LoVo (cell line): ENCODE measurements around the gene FRMD1.

Experiments used
- DNase-seq: peaks from one replicate; pipeline ENCODE4 v3.0.0-alpha.2; 2016; ENCODE audit warnings: low spot score

The FRMD1 gene

DNA sequence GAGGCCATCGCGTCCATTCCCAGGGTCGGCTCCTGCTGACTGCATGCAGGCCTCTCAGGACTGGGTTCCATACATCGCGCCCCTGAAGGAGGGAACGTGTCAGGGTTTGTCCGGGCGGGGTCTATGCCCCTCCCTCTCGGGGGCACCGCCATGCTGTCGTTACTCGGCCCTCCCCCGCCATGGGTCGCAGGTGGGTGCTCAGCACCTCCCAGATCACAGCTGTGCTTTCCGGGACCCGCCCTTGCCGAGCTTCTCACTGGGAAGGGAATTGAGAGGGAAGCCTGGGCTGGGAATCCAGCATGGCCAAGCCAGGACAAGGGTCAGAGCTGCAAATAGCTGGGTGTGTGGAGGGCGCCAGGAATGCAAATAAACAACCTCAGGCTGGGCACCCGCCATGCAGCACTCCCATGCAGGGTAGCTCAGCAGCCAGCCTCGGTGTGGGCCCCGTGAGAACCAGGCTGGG lies at the start of gene FRMD1:
FRMD1 (minus strand) TSS at position 270 of the 463 bp plus-strand sequence; CDS start at position 152, 118 bp downstream.
- peak; percentile 56 for DNase-seq

DNA sequence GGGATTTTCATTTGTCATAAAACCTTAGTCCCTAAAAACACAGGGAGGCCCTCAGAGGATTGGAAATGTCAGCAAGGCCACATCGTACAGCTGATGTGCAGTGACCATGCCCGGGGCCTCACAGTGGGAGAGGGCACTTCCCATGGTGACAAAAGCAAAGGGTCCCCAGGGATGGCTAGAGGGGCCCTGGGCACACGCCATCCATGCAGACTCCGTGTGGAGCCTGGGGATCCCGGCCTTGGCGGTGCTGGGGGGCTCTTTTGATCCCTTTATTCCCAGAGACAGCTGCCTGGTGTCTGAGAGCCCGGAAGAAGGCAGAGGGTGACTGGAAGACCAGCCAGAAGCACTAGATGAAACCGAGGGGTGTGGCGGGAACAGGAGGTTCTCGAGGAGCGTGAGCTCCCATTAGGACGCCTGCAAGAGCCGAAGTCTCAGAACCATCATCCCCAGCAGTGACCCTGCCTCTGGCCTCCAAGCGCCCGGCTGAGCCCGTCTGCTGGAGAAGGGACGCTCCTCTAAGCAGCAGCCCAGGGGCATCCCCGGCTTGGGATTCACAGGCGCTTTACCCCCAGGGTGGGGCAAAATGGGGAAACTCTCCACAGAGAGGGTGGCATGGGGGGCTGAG lies 49.1 kb upstream of the FRMD1 start:
- no peak for DNase-seq

DNA sequence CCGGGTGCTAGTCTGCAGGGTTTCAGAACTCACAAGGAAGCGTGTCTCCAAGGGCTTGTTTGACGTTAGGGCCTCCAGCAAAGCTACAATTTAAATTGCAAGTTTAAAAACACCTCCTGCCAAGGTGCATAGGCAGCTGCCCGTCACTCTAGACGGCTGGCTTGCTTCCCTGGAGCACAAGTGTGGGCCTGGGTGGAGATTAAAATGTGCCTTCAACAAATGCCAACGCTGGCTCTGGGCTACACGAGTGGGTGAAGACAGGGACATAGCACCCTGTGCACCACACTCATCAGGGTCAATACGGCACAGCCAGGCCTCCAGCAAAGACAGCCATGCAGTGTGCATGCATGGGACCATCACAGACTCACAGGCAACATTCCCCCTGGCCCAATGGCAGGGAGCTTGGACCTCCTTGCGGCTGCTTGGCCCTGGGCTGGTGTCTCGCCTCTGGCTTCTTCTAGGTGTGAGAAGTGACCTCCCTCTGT lies 48.4 kb upstream of the FRMD1 start:
- DNase-seq = no peak

DNA sequence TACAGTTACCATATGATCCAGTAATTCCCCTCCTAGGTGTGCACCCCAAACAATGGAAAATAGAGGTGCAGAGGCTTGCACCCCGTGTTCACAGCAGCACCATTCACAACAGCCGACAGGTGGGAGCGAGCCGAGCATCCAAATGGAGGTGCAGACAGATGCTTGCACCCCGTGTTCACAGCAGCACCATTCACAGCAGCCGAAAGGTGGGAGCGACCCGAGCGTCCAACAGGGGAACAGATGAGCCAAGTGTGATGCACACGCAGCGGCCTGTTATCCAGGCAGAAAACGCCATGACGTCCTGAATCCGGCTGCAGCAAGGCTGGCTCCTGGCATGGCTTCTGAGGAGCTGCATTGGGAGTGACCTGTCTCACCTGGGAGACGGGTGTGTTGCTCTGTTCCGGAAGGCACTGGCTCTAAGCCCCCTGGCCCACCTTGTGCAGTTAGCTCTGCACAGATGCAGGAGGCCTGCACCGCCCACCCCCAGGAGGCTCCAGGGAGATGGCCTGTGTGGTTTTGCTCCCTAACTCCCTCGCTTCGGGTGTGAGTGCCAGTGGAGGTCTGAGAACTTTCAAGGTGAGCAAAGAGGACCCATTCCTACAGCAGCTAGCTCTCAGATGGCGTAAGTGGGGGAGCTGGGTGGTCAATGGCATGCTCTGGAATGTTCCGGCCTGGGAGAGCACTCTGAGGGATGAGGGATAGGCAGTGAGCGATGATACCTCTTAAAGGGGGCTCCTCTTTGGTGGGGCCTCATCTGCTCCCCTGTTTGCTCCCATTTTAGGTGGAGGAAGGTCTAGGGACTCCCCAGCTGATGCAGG lies 47.8 kb upstream of the FRMD1 start:
- no peak for DNase-seq

DNA sequence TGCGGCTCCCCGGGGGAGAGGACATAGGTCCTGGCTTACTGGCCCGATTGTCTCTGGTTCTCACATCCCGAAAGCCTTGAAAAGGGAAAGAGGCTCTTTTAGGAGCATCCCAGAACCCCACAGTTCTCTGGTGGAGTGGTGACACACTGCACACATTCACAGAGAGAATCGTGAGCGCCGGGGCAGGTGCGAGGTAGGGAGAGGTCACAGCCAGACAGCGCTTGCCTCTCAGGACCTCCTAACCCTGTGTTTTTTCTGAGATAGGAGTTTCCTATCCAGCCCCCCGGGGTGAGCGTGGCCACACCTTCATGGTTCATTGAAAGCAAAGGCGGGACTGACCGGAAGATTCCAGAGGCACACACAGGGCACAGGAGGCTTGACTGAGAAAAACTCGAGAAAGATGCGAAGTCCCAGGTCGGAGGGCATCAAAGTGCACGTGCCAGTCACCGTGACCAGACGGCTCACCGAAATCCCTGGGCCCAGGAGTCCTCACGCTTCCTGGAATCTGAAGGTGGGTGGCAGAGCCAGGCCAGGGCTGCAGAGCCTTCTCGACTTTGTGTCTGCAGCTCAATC lies 46.5 kb upstream of the FRMD1 start:
- no peak for DNase-seq

DNA sequence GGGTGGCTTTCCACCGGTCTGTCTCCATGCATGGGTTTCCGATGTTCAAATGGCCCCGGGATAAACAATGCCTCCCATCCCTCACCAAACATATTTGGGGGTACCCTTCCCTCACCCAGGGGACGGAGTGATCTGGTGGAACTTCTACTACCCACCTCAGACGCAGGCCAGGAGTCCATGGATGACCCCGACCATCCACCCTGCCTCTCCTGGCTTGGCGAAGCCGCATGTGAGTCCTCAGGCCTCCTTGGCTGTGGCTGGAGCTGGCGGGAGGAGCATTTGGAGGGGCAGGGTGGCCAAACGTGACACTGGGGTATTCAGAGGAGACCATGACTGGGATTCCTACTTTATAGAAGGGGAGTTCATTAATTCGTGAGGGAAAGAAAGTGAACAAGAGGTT lies 45.9 kb upstream of the FRMD1 start:
- DNase-seq = no peak

DNA sequence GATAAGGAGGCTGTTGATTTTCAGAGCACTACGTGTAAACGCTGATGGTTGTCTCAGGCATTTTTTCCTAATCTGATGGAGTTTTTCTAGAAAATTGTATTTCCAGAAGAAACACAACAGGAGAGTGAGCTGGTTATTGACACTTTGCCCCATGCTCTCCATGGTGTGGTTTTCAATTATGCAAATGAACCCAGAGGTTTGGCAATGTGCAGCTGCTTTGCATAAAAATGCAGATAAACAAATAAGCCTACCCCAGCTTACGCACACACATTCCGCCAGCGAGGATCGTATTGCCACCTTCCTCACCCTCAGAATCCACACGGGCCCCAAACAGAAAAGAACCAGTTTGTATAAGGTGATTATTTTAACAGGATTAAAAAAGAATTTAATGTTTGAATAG lies 45.1 kb upstream of the FRMD1 start:
- no peak for DNase-seq

DNA sequence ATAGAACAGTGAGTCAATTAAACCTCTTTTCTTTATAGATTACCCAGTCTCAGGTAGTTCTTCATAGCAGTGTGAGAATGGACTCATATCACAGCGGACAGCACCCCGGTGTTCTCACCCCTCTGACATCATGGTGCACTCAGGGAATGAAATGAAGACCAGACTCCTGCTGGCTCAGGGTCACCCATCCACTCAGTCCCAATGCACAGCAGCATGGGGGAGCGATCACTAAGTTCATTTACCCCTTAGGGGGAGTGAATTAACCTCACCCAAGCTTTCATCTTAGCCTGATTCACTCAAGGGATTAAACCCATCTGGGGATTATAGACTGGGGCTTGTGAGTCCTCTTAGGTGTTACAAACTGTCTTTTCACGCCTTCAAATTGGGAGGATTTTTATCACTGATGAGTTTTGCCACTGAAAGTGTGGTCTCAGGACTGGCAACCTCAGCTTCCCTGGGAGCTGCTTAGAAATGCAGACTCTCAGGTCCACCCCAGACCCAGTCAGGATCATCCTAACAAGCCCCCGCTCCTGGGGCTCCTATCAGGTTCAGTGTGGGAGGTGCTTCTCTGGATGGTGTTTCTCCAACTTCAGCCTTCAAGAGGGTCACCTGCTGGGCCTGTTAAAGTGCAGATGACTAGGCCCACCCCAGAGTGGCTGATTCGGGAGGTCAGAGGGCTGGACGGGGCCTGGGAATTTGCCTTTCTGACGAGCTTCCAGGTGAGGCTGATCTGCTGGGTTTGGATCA lies 44.3 kb upstream of the FRMD1 start:
- DNase-seq = no peak

DNA sequence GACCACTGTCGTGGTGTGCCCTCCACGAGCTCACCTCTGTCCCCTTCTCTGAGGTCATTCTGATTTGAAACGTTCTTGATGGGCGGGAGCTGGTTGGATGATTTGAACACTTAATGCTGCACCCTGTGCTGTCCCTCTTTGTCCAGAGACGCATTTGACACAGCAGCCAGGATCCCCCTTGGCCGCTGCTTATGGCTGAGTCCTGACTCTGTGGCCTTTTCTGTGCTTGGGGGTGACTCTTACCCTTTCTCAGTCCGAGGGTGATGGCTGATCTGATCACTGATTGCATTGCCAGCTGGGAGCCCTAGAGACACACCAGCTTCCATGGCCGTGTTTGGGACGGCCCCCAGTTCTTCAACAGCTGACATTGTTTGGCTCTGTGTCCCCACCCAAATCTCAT lies 43.5 kb upstream of the FRMD1 start:
- DNase-seq = no peak

DNA sequence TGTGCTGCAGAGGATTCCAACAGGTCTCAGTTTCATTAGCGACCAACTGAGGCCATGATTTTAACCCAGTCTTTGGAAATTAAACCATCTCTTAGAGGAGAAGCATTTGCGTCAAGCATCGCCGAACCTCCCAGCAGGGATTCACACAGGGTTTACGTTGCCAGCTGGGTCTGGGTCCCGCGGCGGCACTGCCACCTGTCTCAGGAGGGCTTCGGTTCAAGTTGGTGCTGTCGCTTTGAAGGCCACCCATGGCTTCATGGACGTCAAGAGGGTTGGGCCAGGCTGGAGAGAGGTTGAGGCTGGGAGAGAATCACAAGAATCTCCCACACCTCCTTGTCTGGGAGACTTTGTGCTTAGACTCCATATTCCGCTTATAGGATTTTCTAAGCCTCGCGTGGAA lies 43.0 kb upstream of the FRMD1 start:
- DNase-seq = no peak

DNA sequence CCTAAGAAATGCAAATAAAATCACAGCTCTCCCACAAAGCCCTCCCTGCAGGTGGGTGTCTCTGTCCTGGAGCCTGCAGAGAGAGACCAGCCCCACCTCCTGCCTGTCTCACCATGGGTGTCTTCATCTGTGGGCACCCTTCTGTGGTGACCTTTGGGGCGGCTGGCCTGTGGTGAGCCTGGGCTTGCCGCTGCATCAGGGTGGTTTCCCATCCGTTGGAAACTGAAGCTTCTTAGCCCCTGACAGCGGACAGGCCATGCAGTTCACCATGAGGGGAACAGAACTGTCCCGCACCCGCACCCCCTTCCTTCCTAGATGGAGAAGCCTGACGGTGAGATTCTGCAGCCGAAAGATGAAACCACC lies 42.3 kb upstream of the FRMD1 start:
- DNase-seq = no peak

DNA sequence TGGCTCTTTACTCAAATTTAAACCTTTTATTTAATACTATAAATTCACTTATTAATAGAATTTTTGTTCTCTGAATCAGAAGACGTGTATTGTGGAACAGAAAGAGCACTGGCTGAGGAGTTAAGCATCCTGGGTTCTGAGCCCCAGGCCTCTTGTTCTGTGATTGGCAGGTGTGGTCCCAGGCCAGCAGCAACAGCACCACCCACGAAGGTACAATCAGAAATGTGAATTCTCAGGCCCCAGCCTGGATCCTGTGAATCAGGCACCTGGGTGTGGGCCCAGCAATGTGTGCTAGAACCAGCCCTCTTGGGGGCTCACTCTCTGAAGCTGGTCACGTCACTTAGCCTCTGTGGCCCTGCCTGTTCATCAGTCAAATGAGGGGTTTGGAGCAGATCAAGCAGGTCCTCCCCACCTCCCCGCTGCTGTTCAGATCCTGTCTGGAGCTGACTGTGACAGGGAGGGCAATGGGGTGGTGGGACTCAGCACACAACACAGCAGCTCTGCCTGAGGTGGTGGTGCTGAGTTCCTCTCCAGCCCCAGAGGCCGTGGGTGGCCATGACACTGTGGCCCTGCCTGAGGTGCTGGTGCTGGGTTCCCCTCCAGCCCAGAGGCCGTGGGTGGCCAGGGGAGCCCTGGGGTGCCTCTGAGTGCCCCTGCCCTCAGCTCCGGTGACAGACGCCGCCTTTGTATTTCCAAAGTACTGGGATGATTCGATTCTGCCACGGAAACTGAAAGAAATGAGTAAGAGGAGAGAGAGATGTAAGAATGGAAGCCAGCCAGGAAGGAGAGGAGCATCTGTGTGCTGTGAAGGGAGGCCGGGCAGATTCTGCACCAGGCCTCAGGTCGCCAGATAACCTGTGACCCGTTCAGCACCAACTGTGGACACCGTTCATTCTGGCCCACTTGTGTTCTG lies 41.6 kb upstream of the FRMD1 start:
- no peak for DNase-seq

DNA sequence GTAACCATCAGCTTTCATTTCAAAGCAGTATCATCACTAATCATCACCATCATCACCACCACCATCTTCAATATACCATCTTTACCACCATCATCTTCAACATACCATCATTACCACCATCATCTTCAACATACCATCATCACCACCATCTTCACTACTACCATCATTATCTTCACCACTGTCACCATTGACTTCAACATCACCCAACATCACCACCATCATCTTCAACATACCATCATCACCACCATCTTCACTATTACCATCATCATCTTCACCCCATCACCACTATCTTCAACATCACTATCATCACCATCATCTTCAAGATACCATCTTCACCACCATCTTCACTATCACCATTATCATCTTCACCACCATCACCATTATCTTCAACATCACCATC lies 40.5 kb upstream of the FRMD1 start:
- no peak for DNase-seq

DNA sequence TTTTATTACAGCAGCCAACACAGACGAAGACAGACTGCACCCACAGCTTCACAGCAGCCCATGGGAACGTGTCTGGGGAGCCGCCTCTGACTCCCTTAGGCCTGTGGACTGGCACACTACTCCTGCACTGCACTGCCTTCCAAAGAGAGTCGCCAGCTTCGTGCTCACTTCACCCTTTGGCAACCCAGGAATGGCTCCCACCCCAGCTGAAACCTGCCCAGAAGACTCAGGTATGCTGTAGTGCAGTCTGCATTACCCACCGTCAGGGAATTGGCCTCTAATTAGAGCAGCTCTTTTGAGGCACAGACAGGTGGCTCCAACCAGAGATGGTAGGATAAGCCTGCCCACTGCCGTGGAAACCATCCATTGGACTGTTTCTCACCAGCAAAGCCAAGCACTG lies 39.9 kb upstream of the FRMD1 start:
- DNase-seq = no peak

DNA sequence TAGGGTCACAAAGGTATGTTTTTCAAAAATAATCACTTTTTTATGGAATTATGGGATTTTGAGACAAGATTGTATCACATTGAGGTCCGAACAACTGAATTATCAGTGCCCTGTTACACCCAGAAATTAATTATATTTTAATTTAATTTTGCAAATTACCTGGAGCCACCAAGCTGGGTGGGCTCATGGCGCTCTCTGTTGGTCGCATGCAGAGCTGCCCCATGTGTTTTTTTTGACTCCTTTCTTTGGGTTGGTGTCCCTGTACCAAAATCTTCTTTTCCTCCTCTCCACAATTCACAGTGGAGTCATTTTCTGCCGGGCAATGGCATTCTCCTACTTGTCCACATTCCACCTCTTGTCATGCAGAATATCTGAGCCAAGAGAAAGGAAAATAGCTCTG lies 38.9 kb upstream of the FRMD1 start:
- no peak for DNase-seq

DNA sequence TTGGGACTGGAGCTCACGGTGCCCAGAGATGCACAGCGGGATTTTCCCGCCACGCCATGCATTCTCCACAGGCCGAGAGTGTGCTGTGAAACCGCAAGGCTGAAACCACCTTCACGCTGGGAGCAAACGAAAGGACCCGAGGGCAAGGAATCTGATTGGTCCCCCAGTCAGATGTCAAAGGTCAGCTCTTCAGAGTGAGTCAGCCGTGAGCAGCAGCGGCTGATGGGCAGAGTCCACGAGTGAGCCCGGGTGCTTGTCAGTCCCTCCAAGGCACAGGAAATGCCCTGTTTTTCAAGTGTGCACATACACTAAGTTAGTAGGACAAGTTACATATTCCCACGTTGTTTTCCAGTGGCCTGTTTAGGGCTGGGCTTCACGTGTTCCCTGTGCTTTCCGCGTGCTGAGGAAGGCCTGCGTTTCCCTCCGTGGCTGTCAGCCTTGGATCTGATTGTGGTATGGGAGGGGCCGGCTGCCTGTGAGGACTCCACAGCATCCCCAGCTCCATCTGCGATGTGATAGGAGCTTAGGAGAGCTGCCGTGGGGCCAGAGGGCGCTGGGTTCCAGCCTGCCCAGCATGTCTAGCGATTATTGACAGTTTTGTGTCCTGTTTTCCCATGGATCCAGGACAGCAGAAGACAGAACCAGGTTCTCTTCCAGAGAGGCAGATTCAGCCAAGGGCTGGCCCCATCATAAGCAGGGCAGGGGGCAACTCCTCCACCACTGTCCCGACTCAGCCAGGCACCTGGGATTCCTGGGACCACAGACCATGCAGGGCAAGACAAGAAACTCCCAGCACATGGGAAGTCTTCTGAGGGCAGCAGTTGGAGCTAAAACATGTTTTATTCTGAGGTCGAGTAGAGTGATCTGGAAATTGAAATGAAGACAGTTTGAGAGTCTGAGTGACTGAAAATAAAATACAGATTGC lies 38.2 kb upstream of the FRMD1 start:
- no peak for DNase-seq

DNA sequence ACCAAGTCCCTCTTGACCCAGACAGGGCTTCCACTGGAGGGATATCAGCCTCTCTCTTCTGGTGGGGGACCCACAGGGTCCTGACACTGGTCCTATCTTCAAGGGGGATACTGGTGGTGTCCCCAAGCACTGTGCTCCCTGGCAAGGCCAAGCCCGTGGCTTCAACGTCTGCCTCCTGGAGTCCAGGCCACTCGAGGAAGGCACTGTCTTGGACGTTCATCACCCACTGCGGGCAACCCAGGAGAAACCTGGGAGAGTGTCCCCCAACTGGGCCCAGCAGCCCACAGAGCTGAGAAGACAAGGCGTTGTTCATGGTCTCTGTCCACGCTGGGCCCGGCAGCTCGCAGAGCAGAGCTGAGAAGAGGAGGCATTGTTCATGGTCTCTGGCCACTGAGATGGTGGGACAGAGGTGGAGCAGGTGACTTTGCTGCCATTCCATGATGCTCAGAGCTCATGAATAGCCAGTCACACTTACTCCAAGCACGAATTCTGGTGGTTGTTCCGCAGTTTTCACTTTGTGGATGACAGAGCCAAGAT lies 37.5 kb upstream of the FRMD1 start:
- no peak for DNase-seq

DNA sequence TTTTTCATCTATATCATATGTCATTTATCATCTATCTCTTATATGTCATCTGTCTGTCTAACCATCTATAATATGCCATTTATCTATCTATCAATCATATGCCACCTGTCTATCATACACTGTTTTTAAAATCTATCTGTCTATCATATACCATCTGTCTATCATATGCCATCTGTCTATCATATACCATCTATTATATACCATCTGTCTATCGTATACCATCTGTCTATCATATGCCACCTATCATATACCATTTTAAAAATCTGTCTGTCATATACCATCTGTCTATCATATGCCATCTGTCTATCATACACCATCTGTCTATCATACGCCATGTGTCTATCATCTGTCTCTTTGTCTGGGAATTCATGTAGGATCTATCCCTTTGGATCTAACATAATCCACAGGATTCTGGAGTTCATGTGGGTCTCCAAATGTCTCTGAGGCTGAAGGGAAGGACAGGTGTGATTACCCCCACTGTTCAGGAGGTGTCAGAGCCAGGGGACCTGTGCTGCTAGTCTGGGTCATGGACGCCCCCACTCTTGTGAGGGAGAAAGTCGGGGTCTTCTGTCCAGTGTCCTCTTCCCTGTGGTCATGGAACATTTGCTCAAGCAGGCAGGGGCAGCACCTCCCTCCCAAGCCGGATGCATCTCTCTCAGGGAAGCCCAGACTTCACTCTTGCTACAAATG lies 36.9 kb upstream of the FRMD1 start:
- DNase-seq = no peak

DNA sequence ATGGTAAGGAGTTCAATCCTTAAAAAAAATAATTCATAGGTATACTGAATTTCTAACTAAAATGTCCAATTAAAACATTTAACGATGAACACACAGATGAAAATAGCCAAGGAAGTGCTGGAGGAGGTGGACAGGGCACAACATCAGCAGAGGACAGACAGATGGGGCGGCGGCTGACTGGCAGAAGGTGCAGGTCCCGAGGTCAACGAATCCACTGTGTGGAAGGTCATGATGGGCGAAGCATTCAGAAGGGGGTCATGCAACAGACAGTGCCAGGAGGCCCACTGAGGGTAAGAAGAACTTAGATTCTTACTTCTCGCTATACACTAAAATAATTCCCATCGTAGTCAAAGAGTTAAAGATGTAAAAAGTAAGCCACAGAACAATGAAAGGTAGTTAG lies 34.2 kb upstream of the FRMD1 start:
- DNase-seq = no peak

DNA sequence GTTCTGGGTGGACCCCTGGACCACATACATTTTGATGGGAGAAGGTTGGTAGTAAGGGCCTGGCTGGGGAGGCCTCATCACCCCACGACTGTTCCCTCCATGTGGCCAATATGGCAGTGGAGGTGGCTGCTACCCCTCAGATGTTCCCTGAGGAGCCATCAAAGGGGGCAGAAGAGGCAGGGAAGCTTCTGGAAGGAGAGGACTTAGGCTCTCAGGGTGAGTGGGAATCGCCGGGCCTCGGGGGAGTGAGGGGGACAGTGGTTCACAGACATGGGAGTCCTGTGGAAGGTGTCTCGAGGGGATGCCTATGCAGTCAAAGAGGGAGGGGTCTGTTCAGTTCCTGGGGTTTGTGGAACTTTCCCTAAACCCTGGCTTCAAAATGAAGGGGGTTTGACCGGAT lies 32.9 kb upstream of the FRMD1 start:
- DNase-seq = no peak
